ENCODE data around the gene RBPMS2. TPM values are rescaled to one million over a fixed set of nuclear protein-coding genes. Genes with fewer than 3 reads are reported as not detected.

RBPMS2 gene
- polyA plus RNA-seq, 1 experiment = 0.67 TPM

- Histone ChIP-seq H3K36me3 (ENCODE audit: control insufficient read depth, insufficient read depth, low read length) (no peaks in the 10 kb centered on the region), H3K27me3 (ENCODE audit: control insufficient read depth, insufficient read depth, low read length) (no peaks in the 10 kb centered on the region), H3K4me3 (ENCODE audit: low read depth, low read length) (no peak overlapping the region)
- CTCF ChIA-PET = interaction anchor here (0.7 to 21.7 kb wide), 3 partner anchors 13 to 29 kb away, joined by 3 to 395 read pairs (median 11); no protein-coding TSS in a partner anchor
- TF ChIP-seq, protein P1, sequence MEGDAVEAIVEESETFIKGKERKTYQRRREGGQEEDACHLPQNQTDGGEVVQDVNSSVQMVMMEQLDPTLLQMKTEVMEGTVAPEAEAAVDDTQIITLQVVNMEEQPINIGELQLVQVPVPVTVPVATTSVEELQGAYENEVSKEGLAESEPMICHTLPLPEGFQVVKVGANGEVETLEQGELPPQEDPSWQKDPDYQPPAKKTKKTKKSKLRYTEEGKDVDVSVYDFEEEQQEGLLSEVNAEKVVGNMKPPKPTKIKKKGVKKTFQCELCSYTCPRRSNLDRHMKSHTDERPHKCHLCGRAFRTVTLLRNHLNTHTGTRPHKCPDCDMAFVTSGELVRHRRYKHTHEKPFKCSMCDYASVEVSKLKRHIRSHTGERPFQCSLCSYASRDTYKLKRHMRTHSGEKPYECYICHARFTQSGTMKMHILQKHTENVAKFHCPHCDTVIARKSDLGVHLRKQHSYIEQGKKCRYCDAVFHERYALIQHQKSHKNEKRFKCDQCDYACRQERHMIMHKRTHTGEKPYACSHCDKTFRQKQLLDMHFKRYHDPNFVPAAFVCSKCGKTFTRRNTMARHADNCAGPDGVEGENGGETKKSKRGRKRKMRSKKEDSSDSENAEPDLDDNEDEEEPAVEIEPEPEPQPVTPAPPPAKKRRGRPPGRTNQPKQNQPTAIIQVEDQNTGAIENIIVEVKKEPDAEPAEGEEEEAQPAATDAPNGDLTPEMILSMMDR (IDR thresholded peaks at IDR 0.05; ENCODE audit: insufficient read depth, low read depth, low read length) = no peak
- POLR2A ChIA-PET = no interaction called here
- DNase-seq (ENCODE audit: low read depth) = no peak
These were observed 75.5 kb downstream of the RBPMS2 start for GRCh38 chr15:64699751-64700388.

DNA sequence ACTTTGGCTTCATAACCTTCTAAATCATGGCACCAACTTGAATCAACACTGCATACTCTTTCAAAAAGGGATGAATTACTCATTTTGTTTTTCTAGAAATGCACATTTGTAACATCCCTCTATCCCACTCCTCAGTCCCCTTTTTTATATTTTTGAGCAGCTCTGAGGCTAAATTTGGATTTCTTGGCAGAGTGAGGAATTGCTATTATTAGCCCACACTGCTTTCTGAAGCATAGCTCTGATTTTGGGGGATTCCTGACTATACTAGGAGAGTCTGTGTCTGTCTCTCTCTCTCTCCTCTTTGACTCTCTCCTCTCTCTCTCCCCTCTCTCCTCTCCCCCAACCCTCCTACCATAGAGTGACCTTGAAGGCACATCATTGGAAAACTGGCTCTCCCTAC lies 76.6 kb downstream of the RBPMS2 start:
- TF ChIP-seq, protein P1 (IDR thresholded peaks at IDR 0.05; ENCODE audit: insufficient read depth, low read depth, low read length) = no peak
- H3K4me3 ChIP-seq (ENCODE audit: low read depth, low read length) = no peak overlapping the region
- CTCF ChIA-PET = interaction anchor here (6.5 to 21.7 kb wide), 2 partner anchors 13 to 29 kb away, joined by 34 to 395 read pairs; no protein-coding TSS in a partner anchor
- H3K27me3 ChIP-seq (ENCODE audit: control insufficient read depth, insufficient read depth, low read length) = no peaks in the 10 kb centered on the region
- POLR2A ChIA-PET = no interaction called here
- DNase-seq (ENCODE audit: low read depth) = no peak
- no peaks in the 10 kb centered on the region; the same call in 1 of the 2 replicates for H3K36me3 ChIP-seq (ENCODE audit: control insufficient read depth, insufficient read depth, low read length)

DNA sequence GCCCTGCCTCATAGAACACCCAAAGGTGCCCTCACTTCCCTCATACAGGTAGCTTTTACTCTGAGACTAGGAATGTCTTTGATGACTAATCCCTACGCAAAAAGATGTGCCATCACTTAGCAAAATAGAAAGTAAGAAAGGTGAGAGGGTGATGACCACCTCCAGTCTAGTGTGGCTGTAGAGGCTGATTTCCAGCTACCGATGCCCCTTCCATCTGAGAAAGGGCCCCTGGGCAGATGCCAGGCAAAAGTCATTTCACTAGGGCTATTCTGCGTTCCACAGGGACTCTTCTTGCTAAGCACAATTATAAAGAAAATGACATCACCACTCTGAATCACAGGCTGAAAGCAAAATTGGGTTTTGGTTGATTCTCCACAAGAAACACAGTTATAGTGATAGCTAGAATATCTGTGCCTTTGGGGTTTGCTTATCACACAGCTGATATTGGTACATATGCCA lies 77.4 kb downstream of the RBPMS2 start:
- H3K36me3 ChIP-seq (ENCODE audit: control insufficient read depth, insufficient read depth, low read length) = no peaks in the 10 kb centered on the region; the same call in 1 of the 2 replicates
- ChIA-PET CTCF (interaction anchor here (6.5 to 21.7 kb wide), 2 partner anchors 12 to 29 kb away, joined by 34 to 395 read pairs; no protein-coding TSS in a partner anchor), POLR2A (interaction anchor here (0.5 kb wide), 1 partner anchor 9 kb away, joined by 8 read pairs; no protein-coding TSS in a partner anchor)
- TF ChIP-seq, protein P1 (IDR thresholded peaks at IDR 0.05; ENCODE audit: insufficient read depth, low read depth, low read length) = no peak
- H3K27me3 ChIP-seq (ENCODE audit: control insufficient read depth, insufficient read depth, low read length) = no peaks in the 10 kb centered on the region
- DNase-seq (ENCODE audit: low read depth) = no peak
- H3K4me3 ChIP-seq (ENCODE audit: low read depth, low read length) = no peak overlapping the region

DNA sequence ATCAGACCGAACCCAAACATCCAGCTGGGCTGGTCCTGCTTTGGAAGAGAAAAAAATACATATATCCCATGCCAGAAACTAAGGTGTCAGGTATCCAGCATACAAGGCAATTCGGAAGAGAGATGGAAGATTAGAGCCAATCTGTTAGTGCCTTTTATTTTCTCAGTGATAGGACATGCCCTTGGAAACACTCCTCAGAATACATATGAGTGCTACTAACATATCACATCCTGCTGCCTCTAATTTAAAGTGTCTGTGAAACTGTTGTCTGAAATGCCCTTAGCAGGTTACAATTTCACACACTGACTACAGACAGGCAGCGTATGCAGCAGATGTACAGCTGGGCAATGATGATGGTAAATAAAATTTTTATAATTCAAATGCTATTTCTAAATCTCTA lies 78.9 kb downstream of the RBPMS2 start:
- ChIA-PET POLR2A (interaction anchor here (0.6 kb wide), 1 partner anchor 118 kb away, joined by 4 read pairs; no protein-coding TSS in a partner anchor), CTCF (interaction anchor here (0.6 to 21.7 kb wide), 4 partner anchors 11 to 31 kb away, joined by 3 to 395 read pairs (median 20); no protein-coding TSS in a partner anchor)
- DNase-seq (ENCODE audit: low read depth) = no peak
- TF ChIP-seq, protein P1 (IDR thresholded peaks at IDR 0.05; ENCODE audit: insufficient read depth, low read depth, low read length) = no peak
- H3K36me3 ChIP-seq (ENCODE audit: control insufficient read depth, insufficient read depth, low read length) = no peaks in the 10 kb centered on the region; the same call in 1 of the 2 replicates
- H3K27me3 ChIP-seq (ENCODE audit: control insufficient read depth, insufficient read depth, low read length) = no peaks in the 10 kb centered on the region
- no peak overlapping the region for H3K4me3 ChIP-seq (ENCODE audit: low read depth, low read length)

GRCh38 chr15:64695561-64695992 lies 79.8 kb downstream of the RBPMS2 start:
- H3K27me3 ChIP-seq (ENCODE audit: control insufficient read depth, insufficient read depth, low read length) = no peaks in the 10 kb centered on the region
- TF ChIP-seq, protein P1 (IDR thresholded peaks at IDR 0.05; ENCODE audit: insufficient read depth, low read depth, low read length) = no peak
- no peak for DNase-seq (ENCODE audit: low read depth)
- CTCF ChIA-PET = interaction anchor here (0.6 to 21.7 kb wide), 4 partner anchors 10 to 110 kb away, joined by 3 to 395 read pairs (median 20); no protein-coding TSS in a partner anchor
- H3K4me3 ChIP-seq (ENCODE audit: low read depth, low read length) = no peak overlapping the region
- POLR2A ChIA-PET = interaction anchor here (0.5 kb wide), 1 partner anchor 46 kb away, joined by 7 read pairs; no protein-coding TSS in a partner anchor
- H3K36me3 ChIP-seq (ENCODE audit: control insufficient read depth, insufficient read depth, low read length) = peaks cover 3% of the 10 kb centered on the region

Data from BJ (cell line).